Endothelial cell (in vitro differentiated cells): ENCODE results near the gene PSD. TPM values are rescaled to one million over a fixed set of nuclear protein-coding genes. Genes with fewer than 3 reads are reported as not detected.

ENCODE experiments used
- DNase-seq: peaks from one replicate; pipeline ENCODE4 v3.0.0; 2021; ENCODE audit warnings: low spot score
- H3K27ac Mint-ChIP-seq: one replicate; pipeline ENCODE4 v1.8.0; 2021; ENCODE audit warnings: mixed read lengths, inconsistent platforms; ENCODE audit not compliant: unreplicated experiment
- H3K27me3 Mint-ChIP-seq: one replicate; pipeline ENCODE4 v1.8.0; 2021; ENCODE audit warnings: mild to moderate bottlenecking, moderate library complexity, mixed read lengths, inconsistent platforms; ENCODE audit not compliant: unreplicated experiment
- H3K36me3 Mint-ChIP-seq: one replicate; pipeline ENCODE4 v1.8.0; 2021; ENCODE audit warnings: mild to moderate bottlenecking, low read depth, mixed read lengths, inconsistent platforms; ENCODE audit not compliant: unreplicated experiment
- H3K4me1 Mint-ChIP-seq: one replicate; pipeline ENCODE4 v1.8.0; 2021; ENCODE audit warnings: mild to moderate bottlenecking, mixed read lengths, inconsistent platforms; ENCODE audit not compliant: unreplicated experiment
- H3K4me3 Mint-ChIP-seq: one replicate; pipeline ENCODE4 v1.8.0; 2021; ENCODE audit warnings: mild to moderate bottlenecking, mixed read lengths, inconsistent platforms; ENCODE audit not compliant: unreplicated experiment
- H3K9me3 Mint-ChIP-seq: one replicate; pipeline ENCODE4 v1.8.0; 2021; ENCODE audit warnings: mixed read lengths, inconsistent platforms; ENCODE audit not compliant: unreplicated experiment
- total RNA-seq: library from RNA; stranded (reverse); fragmentation: NEBNext Ultra II Directional; extraction: Animal tissue kit (Norgen Biotek cat#: 25700); gene quantifications from one replicate; pipeline ENCODE4 v1.2.1, GENCODE V29; 2021; ENCODE audit not compliant: unreplicated experiment
- TF ChIP-seq, protein P1 (sequence below): fragments of 200-600 bp; sonication (generic); IDR thresholded peaks from one replicate; pipeline ENCODE4 v1.5.0; 2021; ENCODE audit warnings: antibody characterized with exemption; ENCODE audit not compliant: unreplicated experiment

PSD gene
- total RNA-seq, 1 donor from 2014 or later: 0.31 TPM

DNA sequence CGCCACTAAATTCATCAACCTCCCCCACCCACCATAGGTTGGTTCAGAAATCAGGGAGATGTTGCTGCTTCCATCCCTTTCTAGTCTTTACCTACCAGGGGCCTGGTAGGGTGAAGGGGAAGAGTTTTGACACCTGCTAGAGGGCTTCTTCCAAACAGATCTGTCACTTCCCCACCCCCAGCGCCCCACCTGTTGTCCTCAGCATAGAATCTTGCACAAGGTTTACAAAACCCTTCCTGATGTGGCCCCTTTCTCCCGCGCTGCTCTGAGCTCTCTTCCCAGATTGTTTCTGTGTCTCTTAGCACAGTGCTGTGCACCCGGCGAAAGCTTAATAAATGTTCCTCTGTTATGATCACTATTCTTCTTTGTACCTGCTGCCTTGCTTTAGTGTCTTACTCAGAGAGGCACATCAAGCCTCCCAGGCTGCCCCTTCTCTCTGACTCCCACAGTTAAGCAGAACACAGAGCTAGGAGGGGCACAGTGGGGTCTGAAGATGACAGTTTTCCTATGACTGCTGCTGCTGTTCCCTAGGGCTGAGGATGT, 44.0 kb upstream of the PSD start:
- TF ChIP-seq, protein P1, sequence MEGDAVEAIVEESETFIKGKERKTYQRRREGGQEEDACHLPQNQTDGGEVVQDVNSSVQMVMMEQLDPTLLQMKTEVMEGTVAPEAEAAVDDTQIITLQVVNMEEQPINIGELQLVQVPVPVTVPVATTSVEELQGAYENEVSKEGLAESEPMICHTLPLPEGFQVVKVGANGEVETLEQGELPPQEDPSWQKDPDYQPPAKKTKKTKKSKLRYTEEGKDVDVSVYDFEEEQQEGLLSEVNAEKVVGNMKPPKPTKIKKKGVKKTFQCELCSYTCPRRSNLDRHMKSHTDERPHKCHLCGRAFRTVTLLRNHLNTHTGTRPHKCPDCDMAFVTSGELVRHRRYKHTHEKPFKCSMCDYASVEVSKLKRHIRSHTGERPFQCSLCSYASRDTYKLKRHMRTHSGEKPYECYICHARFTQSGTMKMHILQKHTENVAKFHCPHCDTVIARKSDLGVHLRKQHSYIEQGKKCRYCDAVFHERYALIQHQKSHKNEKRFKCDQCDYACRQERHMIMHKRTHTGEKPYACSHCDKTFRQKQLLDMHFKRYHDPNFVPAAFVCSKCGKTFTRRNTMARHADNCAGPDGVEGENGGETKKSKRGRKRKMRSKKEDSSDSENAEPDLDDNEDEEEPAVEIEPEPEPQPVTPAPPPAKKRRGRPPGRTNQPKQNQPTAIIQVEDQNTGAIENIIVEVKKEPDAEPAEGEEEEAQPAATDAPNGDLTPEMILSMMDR: no peak
- Mint-ChIP-seq H3K27me3 (peaks cover 7% of the 10 kb centered on the region), H3K4me1 (peaks cover 27% of the 10 kb centered on the region), H3K9me3 (no peaks in the 10 kb centered on the region), H3K4me3 (peak overlapping the region; percentile 88), H3K36me3 (peaks cover 4% of the 10 kb centered on the region), H3K27ac (no peak overlapping the region)
- no peak for DNase-seq

DNA sequence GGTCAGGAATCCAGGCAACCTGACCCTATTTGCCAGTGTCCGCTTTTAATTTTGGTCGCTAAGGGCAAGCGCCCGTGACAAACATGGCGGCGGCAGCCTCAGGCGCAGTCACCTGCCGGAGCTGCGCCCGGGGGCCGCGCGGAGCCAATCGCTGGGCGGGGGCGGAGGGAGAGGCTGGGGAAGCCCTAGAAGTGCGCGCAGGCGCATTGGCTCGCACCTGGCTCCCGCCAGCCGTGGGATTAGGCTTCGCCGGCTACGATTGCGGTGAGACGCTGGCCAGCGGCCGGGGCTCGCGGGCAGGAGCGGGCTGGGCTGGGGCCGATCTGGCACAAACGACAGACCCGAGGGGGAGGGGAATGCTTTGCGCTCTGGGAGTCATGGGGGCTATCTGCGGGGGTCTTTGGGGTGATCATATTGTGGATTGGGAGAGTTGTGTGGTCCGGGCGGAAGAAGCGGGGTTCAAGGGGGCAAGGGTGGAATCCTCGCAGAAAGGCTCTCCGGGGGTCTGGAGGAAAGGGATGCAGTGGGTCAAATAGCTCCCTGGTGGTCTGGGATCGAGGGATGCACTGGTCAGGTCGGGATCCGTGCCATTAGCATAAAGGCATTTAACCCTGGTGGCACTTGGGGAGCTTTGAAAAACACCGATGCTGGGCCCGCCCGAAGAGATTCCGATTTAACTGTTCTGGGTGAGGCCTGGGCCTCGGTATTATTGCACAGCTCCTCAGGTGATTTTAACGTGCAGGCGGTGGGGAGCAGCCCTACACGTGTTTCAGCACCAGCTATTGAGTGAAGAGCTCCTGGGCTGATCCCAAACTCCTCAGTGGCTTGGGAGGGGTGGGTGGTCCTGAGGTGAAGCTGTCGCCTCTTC, 42.8 kb upstream of the PSD start:
- TF ChIP-seq, protein P1: no peak
- Mint-ChIP-seq H3K9me3 (no peaks in the 10 kb centered on the region), H3K4me1 (peaks cover 27% of the 10 kb centered on the region), H3K27ac (peak overlapping the region; percentile 83), H3K36me3 (peaks cover 4% of the 10 kb centered on the region), H3K27me3 (peaks cover 7% of the 10 kb centered on the region), H3K4me3 (peak overlapping the region; percentile 89)
- DNase-seq: peak; percentile 93

DNA sequence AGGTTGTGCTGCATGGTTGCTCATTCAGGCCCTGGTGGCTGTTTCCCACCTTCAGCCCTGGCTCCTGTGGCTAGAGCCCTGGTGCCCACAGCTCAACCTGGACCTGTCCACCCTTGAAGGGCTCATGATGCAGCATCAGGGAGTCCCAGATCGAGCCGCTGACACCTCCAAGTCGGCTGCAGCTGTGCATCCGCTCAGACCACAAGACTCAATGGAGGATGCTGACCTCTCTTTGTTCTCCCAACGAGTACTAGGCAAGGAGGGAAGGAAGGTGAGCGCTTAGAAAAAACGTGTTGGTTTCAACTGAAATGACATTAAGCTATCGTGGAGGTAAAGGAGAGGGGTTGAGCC, 42.2 kb upstream of the PSD start:
- Mint-ChIP-seq H3K27ac (peak overlapping the region; percentile 83), H3K27me3 (peaks cover 8% of the 10 kb centered on the region), H3K4me1 (peaks cover 27% of the 10 kb centered on the region), H3K9me3 (no peaks in the 10 kb centered on the region), H3K36me3 (peaks cover 4% of the 10 kb centered on the region), H3K4me3 (peak overlapping the region; percentile 89)
- DNase-seq: no peak
- TF ChIP-seq, protein P1: no peak

DNA sequence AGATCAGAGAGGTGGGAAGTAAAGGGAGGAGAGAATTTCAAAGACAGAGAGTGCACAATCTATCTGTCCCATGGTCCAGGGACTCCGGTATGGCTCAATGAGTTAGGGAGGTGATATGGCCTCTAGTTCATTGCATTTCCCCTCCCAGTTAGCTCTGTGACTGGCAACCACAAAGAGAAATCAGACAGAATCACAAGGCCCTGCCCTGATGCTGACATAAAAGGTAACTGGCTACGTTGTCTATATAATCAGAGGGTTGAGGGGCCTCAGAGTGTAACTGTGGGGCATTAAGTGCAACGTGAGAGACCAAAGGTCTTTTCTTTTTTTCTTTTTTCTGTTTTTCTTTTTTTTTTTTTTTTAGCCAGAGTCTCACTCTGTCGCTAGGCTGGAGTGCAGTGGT, 40.1 kb upstream of the PSD start:
- DNase-seq: no peak
- Mint-ChIP-seq H3K4me3 (peak overlapping the region; percentile 58), H3K9me3 (no peaks in the 10 kb centered on the region), H3K4me1 (peaks cover 26% of the 10 kb centered on the region), H3K27ac (no peak overlapping the region), H3K36me3 (peaks cover 4% of the 10 kb centered on the region), H3K27me3 (peaks cover 9% of the 10 kb centered on the region)
- TF ChIP-seq, protein P1: no peak

DNA sequence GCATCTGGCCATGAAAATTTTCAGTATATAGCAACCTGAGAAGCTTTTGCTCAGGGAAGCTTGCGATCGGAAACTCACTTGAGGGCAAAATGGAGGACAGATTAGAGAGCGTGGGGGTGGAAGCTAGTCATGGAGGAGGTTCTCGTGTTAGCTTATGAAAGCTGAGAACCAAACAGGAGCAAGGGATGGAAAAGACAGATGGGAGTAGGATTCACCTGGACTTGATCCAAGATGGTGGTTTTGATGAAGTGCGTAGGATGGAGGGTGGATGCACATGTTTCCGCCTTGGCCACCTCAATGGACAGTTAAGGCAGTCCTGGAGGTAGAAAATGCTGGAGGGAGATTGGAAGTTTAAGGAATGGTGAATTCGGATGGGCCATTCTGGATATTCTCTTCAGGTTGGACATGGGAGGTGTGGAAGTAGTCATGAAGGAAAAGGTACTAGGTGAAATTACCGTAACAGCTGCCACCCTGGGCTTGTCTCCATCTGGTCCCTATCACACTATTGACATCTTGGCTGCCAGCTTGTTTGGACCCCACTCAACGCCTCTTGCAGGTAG, 39.1 kb upstream of the PSD start:
- Mint-ChIP-seq H3K9me3 (no peaks in the 10 kb centered on the region), H3K27ac (no peak overlapping the region), H3K27me3 (peaks cover 6% of the 10 kb centered on the region)

More for the DNA sequence above, 39.1 kb upstream of the PSD start:
- DNase-seq: no peak
- TF ChIP-seq, protein P1: no peak
- H3K4me3 Mint-ChIP-seq: peak overlapping the region; percentile 3
- peaks cover 19% of the 10 kb centered on the region for H3K4me1 Mint-ChIP-seq
- H3K36me3 Mint-ChIP-seq: peaks cover 6% of the 10 kb centered on the region
